Hematopoietic multipotent progenitor cell treated with erythropoietin and hydrocortisone succinate and interleukin-3 and kit ligand, for 4 days (in vitro differentiated cells): ENCODE measurements around the gene ARHGAP15.

ENCODE experiments used
- DNase-seq: peaks from one replicate; pipeline ENCODE4 v3.0.0-alpha.2; 2015

ARHGAP15 gene

DNA sequence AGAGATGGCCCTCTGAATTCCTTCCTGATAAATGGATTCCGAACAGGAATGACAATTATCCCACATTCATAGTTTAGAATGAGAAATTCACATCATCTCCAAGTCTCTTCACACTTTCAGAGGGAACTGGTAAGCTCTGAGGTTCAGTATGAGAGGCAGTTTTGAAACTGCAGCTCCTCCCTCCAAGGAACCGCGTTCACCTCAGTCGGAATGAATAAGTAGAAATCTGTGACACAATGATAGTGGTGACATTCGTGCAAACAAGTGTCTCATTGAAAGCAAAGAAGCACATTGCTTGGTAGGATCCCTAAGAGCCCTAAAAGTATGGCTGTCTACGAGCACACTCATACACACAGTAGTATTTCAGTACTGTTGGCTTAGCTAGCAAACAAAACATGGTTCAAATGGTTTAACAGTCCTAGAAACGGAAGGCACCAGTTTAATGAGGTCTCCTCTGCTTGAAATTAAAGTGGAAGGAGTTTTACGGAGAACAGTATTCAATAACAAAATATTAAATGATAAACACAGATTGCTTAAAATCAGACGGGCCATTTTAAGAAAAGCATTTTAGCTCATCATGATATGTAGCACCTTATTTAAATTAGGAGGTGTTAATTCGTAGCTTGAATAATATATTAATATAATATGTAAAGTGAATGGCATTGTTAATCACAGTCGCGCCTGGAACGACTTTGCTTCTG lies 225.0 kb downstream of the ARHGAP15 start:
- no peak for DNase-seq

- no peak for DNase-seq
Observed at GRCh38 chr2:143355870-143356269, 226.7 kb downstream of the ARHGAP15 start.

- DNase-seq: peak; percentile 27
Observed at GRCh38 chr2:143356336-143356735, 227.1 kb downstream of the ARHGAP15 start.

DNA sequence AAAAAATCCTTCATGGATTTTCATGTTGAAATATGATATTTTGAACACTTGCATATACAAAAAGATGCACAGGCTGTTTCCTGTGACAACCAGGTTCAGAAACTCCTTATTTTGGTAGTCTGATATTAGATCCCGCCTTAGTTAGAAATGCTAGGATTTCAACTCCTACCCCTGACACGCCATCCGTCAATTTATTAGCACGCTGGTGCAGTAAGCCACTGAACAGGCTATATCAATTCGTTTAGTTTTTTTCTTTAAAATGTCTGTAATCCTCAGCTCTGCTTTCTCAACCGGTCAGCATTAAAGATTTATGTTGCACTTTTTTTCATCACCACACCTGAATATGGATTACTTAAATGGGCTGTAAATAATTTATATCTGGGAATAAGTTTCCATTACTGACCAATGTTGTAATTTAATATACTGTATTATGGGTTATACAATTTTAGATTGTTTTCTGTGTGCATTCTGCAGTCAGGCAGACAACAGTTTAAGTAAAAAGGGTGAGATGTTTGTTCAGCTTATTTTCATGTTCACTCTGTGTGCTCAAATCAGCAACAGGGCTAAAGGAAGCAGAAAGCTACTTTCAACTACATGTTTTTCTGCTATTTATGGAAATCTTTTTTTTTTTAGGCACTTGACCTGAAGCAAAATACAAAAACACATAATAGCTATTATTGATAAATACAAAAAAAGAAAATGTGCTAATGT lies 227.7 kb downstream of the ARHGAP15 start:
- no peak for DNase-seq

DNA sequence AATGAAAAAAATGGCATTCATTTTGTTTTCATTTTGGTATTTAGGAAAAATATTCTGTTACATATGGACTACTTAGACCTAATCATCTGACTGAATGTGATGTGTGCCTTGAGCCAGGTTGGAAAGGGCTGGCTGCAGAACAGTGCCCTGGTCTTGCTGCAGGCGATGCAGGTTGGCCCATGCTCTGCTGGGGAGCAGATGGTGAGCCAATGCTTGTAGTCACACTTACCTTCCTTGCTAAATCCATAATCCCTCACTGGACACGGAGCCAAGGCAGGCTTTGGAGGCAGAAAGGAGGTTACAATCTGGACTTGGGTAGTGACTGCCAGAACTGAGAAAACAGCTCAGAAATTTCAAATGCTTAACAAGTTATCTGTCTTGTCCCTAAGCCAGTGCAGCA lies 228.7 kb downstream of the ARHGAP15 start:
- DNase-seq: no peak

DNA sequence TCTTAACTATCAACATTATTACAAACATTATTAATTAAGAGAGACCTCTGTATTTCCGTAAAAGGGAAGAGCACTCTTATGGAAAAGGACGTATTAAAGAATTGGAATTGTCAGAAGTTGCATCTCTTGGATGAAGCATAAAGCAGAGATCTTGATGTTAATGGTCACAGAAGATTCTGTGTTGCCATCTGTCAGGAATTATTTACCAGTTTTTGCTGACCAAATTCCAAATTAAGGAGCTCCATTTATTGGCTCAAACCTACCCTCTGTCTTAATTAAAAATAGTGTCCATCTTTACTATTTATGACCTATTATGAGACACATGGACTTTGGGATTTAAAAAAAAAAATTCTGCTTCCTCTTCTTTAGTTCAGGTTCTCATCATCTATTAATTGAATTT lies 232.1 kb downstream of the ARHGAP15 start:
- DNase-seq: no peak

GRCh38 chr2:143371616-143372015 lies 242.4 kb downstream of the ARHGAP15 start:
- DNase-seq: no peak

- no peak for DNase-seq
Observed at GRCh38 chr2:143375384-143375880, 246.2 kb downstream of the ARHGAP15 start.

GRCh38 chr2:143378996-143379395 lies 249.8 kb downstream of the ARHGAP15 start:
- no peak for DNase-seq

- DNase-seq: no peak
Observed at GRCh38 chr2:143379955-143380354, 250.7 kb downstream of the ARHGAP15 start.

DNA sequence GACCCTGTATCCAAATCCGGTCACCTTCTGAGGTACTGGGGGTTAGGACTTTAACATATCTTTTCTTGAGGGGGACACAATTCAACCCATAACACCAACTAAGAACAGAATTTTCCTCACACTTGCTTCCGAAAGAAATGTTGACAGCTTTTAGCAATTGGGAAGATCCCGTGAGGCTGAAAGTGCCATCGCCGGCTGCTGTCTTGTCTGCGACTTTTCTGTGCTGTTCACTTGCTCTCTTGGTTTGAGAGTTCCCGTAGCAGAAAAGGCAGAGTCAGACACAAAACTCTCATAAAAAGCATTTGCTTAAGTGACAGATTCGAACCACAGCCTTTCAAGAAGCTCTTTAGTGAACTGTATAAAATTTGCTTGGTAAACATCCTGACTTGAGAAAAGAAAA lies 253.4 kb downstream of the ARHGAP15 start:
- DNase-seq: no peak

GRCh38 chr2:143383016-143383415 lies 253.8 kb downstream of the ARHGAP15 start:
- no peak for DNase-seq

- no peak for DNase-seq
Observed at GRCh38 chr2:143384111-143384510, 254.9 kb downstream of the ARHGAP15 start.

- no peak for DNase-seq
Observed at GRCh38 chr2:143390171-143390570, 261.0 kb downstream of the ARHGAP15 start.

- no peak for DNase-seq
Observed at GRCh38 chr2:143392358-143392757, 263.1 kb downstream of the ARHGAP15 start.

GRCh38 chr2:143394062-143394461 lies 264.8 kb downstream of the ARHGAP15 start:
- DNase-seq: no peak

DNA sequence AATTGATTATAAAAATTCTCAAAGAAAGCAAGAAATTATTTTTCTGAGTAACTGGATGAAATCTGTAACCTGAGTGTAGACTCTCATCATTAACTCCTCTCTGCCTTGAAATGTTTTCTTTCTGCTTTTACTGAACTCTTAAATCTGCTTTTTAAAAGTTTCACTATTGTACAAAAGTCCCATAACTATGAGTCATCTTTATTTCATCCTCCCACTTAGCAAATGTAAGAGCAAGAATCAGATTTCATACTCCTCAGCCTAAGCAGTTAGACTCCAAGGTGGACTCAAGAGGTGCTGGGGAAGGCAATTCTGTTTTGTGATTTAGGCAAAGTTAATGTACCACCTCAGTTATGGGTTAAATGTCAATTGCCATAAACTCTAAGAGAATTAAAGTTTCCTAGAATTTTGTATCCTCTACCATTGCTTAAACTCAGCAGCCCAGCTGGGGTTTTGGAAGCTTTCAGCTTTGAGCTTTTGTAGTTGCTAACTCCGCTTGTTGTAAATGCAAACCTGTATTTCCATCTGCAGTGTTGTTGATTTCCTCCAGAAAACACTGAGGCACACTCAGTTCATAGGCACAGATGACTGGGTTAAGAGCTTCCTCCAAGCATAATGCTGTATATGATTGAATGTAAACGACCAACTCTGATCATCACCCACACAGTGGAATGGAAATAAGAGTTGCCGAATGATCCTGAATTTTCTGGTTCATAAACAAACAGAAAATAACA lies 268.8 kb downstream of the ARHGAP15 start:
- DNase-seq: no peak

GRCh38 chr2:143398781-143399180 lies 269.6 kb downstream of the ARHGAP15 start:
- DNase-seq: no peak

DNA sequence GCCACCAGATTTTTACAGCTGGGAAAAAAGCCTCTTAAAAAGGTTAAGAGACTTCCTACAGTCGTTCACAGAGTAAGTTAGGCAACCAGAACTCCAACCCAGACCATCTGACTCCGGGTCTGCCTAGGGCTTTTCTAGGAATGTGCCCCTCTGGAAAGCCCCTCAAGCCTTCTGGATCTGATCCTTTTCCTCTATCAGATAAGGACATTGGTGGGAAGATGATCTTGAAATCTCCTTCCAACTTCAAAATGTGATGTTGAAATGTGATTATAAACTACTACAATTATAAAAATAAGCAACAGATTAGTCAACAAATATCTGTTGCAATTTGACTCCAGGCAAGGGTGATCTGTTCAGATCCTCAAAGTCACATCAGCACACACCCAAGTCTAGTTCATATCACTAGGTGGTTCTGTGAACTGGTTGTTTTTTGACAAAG lies 270.4 kb downstream of the ARHGAP15 start:
- no peak for DNase-seq

DNA sequence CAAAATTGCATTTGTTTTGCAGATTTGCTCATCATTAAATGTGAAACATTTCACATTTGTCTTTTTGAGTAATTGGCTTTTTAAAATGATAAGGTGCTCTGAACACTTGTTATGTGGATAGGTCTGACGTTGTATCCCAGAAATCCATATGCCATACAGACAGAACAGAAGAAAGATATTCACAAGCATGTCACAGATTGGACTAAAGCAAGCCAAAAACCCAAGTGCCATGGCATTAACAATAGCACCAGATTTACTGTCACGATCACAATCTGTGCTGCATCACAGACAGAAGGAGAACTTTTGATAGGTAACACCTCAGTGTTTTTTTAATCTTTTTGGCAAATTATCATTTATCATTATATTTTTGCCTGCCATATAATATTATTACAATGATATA lies 272.6 kb downstream of the ARHGAP15 start:
- DNase-seq: no peak

- DNase-seq: no peak
Observed at GRCh38 chr2:143402451-143402850, 273.2 kb downstream of the ARHGAP15 start.

GRCh38 chr2:143410082-143410897 lies 281.1 kb downstream of the ARHGAP15 start:
- DNase-seq: no peak

GRCh38 chr2:143415571-143415970 lies 286.4 kb downstream of the ARHGAP15 start:
- DNase-seq: no peak
